Measurements from ENCODE around the gene PYGO1. TPM values are rescaled to one million over a fixed set of nuclear protein-coding genes. Genes with fewer than 3 reads are reported as not detected.

Gene PYGO1
- total RNA-seq, 3 donors from 2014 or later (not counting 1 experiment from before 2014, with no cell fraction given) = 0.16 TPM; not detected in 2

DNA sequence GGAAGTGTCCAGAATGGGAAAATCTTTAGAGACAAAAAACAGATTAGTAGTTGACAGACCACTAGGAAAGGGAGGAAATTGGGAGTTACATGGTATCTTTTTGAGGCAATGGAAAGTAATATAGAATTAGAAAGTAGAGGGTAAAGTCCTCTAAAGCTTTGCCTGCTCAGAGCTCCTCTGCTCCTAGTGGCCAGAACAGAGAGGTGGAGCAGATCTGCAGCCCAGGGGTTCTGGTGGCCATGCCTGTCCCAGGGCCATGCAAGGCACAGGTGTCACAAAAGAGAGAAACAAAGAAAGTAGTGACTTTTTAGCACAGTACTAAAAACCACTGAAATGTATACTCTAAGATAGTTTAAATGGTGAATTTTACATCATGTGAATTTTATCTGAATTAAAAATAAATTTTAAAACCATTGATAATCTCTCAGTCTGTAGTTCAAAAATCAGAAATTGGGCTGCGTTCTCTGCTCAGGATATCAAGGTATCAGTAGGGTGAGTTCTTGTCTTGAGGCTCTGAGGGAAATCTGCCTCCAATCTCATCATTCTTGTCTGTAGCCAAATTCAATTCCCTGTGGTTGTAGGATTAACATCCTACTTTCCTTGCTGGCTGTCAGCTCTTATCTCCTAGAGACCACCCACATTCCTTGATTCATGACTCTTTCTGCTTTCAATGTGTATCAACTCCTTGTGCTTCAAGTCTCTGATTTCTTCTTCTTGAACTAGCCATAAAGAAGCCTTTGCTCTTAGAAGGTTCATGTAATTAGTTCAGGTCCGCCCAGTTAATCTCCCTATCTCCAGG lies 23.6 kb downstream of the PYGO1 start:
- Mint-ChIP-seq H3K27ac (no peak overlapping the region), H3K4me1 (no peaks in the 10 kb centered on the region), H3K36me3 (no peaks in the 10 kb centered on the region), H3K4me3 (no peak overlapping the region), H3K9me3 (peaks cover 3 to 8% of the 10 kb centered on the region in 2 donors), H3K27me3 (ENCODE audit: low read depth in 2 of 2) (peaks cover 6 to 8% of the 10 kb centered on the region in 2 donors)
- intact Hi-C loops (cut with micrococcal nuclease) = no loop called here
- H3K36me3 ChIP-seq (ENCODE audit: control insufficient read depth, insufficient read depth, low read length) = no peaks in the 10 kb centered on the region
- TF ChIP-seq, protein P1, sequence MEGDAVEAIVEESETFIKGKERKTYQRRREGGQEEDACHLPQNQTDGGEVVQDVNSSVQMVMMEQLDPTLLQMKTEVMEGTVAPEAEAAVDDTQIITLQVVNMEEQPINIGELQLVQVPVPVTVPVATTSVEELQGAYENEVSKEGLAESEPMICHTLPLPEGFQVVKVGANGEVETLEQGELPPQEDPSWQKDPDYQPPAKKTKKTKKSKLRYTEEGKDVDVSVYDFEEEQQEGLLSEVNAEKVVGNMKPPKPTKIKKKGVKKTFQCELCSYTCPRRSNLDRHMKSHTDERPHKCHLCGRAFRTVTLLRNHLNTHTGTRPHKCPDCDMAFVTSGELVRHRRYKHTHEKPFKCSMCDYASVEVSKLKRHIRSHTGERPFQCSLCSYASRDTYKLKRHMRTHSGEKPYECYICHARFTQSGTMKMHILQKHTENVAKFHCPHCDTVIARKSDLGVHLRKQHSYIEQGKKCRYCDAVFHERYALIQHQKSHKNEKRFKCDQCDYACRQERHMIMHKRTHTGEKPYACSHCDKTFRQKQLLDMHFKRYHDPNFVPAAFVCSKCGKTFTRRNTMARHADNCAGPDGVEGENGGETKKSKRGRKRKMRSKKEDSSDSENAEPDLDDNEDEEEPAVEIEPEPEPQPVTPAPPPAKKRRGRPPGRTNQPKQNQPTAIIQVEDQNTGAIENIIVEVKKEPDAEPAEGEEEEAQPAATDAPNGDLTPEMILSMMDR (IDR thresholded peaks at IDR 0.05) = no peak
- ATAC-seq = no peak
- H3K4me3 ChIP-seq (ENCODE audit: low read length) = no peak overlapping the region
- WGBS (ENCODE audit: insufficient coverage) = 89% methylated on average over 1 of the region's 2 CpGs
- H3K4me1 ChIP-seq (ENCODE audit: control insufficient read depth, insufficient read depth, low read length) = no peaks in the 10 kb centered on the region
- no peaks in the 10 kb centered on the region for H3K27me3 ChIP-seq (ENCODE audit: control insufficient read depth, insufficient read depth, low read length)
- no peaks in the 10 kb centered on the region for H3K9me3 ChIP-seq (ENCODE audit: control insufficient read depth, insufficient read depth, low read length)
- no peak for DNase-seq
- H3K27ac ChIP-seq (ENCODE audit: low read length) = no peak overlapping the region

DNA sequence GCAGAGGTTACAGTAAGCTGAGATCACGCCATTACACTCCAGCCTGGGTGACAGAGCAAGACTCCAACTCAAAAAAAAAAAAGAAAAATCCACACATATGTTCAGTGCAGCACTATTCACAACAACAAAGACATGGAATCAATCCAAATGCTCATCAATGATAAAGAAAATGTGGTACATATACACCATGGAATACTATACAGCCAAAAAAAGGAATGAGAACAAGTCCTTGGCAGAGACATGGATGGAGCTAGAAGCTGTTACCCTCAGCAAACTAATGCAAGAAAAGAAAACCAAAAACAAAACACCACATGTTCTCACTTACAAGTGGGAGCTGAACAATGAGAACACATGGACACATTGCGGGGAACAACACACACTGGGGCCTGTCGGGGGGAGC lies 25.5 kb downstream of the PYGO1 start:
- Histone ChIP-seq H3K36me3 (ENCODE audit: control insufficient read depth, insufficient read depth, low read length) (no peaks in the 10 kb centered on the region), H3K27me3 (ENCODE audit: control insufficient read depth, insufficient read depth, low read length) (no peaks in the 10 kb centered on the region), H3K27ac (ENCODE audit: low read length) (no peak overlapping the region), H3K4me1 (ENCODE audit: control insufficient read depth, insufficient read depth, low read length) (no peaks in the 10 kb centered on the region), H3K9me3 (ENCODE audit: control insufficient read depth, insufficient read depth, low read length) (no peaks in the 10 kb centered on the region), H3K4me3 (ENCODE audit: low read length) (no peak overlapping the region)
- TF ChIP-seq, protein P1 (IDR thresholded peaks at IDR 0.05) = no peak
- peaks cover 3 to 5% of the 10 kb centered on the region in 2 donors for H3K9me3 Mint-ChIP-seq
- no peak overlapping the region for H3K27ac Mint-ChIP-seq
- ATAC-seq (no peak), DNase-seq (no peak)
- intact Hi-C loops (cut with micrococcal nuclease) = no loop called here
- no peaks in the 10 kb centered on the region for H3K4me1 Mint-ChIP-seq
- WGBS (ENCODE audit: insufficient coverage) = 100% methylated on average over 2 of the region's 3 CpGs
- H3K4me3 Mint-ChIP-seq = no peak overlapping the region
- no peaks in the 10 kb centered on the region for H3K36me3 Mint-ChIP-seq
- H3K27me3 Mint-ChIP-seq (ENCODE audit: low read depth in 2 of 2) = peaks cover 0 to 6% of the 10 kb centered on the region in 2 donors

DNA sequence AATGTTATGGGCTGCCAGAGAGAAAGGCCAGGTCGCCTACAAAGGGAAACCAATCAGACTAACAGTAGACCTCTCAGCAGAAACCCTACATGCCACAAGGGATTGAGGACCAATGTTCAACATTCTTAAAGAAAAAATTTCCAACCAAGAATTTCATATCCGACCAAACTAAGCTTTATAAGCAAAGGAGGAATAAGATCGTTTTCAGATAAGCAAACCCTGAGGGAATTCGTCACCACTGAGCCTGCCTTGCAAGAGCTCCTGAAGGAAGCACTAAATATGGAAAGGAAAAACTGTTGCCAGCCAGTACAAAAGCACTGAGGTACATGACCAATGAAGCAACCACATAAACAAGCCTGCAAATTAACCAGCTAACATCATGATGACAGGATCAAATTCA lies 33.1 kb downstream of the PYGO1 start:
- no peak for ATAC-seq
- H3K4me3 ChIP-seq (ENCODE audit: low read length) = no peak overlapping the region
- no peaks in the 10 kb centered on the region for H3K4me1 ChIP-seq (ENCODE audit: control insufficient read depth, insufficient read depth, low read length)
- Mint-ChIP-seq H3K27ac (no peak overlapping the region), H3K4me1 (no peaks in the 10 kb centered on the region), H3K36me3 (peaks cover 20% of the 10 kb centered on the region), H3K4me3 (no peak overlapping the region), H3K9me3 (peaks cover 9 to 21% of the 10 kb centered on the region in 2 donors), H3K27me3 (ENCODE audit: low read depth in 2 of 2) (peaks cover 6 to 10% of the 10 kb centered on the region in 2 donors)
- TF ChIP-seq, protein P1 (IDR thresholded peaks at IDR 0.05) = no peak
- H3K27me3 ChIP-seq (ENCODE audit: control insufficient read depth, insufficient read depth, low read length) = no peaks in the 10 kb centered on the region
- peaks cover 4% of the 10 kb centered on the region for H3K9me3 ChIP-seq (ENCODE audit: control insufficient read depth, insufficient read depth, low read length)
- DNase-seq = no peak
- H3K36me3 ChIP-seq (ENCODE audit: control insufficient read depth, insufficient read depth, low read length) = no peaks in the 10 kb centered on the region
- H3K27ac ChIP-seq (ENCODE audit: low read length) = no peak overlapping the region
- intact Hi-C loops (cut with micrococcal nuclease) = no loop called here
- 88% methylated on average over 4 of the region's 4 CpGs for WGBS (ENCODE audit: insufficient coverage)
